Right forelimb (tissue), 1 donor: ENCODE measurements around the gene CASKIN2.

Experiments used
- DNase-seq: peaks from one replicate; pipeline ENCODE4 v3.0.0-alpha.2; 2018

CASKIN2 gene, protein sequence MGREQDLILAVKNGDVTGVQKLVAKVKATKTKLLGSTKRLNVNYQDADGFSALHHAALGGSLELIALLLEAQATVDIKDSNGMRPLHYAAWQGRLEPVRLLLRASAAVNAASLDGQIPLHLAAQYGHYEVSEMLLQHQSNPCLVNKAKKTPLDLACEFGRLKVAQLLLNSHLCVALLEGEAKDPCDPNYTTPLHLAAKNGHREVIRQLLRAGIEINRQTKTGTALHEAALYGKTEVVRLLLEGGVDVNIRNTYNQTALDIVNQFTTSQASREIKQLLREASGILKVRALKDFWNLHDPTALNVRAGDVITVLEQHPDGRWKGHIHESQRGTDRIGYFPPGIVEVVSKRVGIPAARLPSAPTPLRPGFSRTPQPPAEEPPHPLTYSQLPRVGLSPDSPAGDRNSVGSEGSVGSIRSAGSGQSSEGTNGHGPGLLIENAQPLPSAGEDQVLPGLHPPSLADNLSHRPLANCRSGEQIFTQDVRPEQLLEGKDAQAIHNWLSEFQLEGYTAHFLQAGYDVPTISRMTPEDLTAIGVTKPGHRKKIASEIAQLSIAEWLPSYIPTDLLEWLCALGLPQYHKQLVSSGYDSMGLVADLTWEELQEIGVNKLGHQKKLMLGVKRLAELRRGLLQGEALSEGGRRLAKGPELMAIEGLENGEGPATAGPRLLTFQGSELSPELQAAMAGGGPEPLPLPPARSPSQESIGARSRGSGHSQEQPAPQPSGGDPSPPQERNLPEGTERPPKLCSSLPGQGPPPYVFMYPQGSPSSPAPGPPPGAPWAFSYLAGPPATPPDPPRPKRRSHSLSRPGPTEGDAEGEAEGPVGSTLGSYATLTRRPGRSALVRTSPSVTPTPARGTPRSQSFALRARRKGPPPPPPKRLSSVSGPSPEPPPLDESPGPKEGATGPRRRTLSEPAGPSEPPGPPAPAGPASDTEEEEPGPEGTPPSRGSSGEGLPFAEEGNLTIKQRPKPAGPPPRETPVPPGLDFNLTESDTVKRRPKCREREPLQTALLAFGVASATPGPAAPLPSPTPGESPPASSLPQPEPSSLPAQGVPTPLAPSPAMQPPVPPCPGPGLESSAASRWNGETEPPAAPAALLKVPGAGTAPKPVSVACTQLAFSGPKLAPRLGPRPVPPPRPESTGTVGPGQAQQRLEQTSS (N-terminal part only)

DNA sequence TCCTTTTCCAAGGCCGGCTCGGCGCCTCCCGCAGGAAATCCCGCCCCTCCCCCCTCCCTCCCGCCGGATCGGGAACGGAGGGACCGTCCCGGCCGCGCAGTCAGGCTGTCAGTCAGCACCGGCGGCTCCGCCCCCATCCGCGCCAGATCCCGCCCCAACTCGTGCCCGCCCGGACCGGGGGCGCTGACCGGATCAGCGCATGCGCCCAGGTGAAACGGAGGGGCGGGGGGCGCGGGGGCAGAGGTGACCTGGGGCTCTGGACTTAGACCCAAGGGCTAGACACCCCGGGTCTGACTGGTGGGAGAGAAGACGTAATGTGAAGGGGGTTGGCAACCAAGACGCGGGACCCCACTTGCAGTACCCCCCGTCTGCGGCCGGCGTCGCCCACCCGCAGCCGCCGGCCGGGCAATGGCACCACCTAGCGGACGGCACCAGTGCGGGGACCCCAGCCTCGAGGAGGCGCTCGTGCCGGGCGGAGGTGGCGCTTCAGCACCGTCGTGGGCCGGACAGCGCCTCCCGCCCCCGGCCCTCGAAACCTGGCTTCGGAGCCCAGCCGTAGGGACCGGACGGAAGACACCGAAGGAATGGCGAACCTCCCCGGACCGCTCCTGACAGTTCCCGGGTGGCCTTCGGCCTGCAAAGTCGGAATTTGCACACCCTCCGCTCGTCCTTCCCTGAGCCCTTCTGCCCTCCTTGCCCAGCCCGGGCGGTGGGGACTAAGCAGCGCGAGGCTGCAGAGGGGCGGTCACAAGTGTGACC is at the start of gene CASKIN2:
CASKIN2 (minus strand) TSS at position 42 of the 759 bp plus-strand sequence. CDS start 1,733 bp downstream, outside the sequence.
- peak; percentile 99 for DNase-seq

DNA sequence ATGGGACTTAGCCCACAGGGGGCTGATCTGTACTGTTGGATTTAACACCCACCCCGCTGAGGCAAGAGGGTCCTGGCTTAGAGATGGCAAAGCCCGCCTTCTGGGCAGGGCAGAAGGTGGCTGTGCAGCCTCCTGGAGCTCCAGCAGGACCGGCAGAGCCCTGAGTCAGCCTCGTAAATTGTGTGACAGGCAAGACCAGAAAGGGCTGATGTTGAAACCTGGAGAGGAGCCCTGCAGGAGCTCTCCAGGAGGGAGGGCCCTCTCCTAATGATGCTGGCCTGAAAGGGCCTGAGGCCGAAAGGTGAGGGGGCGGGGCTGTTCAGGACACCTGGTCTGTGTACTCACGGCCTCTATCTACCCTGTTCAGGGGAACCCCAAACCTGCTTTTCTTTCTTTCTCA is 49.7 kb upstream of the CASKIN2 start:
- peak; percentile 25 for DNase-seq

DNA sequence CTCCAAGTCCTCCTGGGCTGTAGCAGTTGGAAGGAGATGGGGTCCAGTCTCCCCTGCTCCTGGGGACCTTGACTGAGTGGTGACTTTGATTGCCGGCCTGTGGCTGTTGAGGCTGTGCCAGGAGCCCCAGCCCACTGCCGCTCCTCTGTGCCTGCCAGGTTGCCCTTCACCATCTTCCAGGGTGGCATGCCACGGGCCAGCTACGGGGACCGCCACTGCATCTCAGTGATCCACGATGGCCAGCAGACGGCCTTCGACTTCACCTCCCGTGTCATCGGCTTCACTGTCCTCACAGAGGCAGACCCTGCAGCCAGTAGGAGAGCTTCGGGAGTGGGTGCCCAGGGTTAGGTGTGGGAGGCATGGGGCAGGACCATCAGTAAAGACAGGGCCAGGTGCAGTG is 48.9 kb upstream of the CASKIN2 start:
- DNase-seq: no peak

DNA sequence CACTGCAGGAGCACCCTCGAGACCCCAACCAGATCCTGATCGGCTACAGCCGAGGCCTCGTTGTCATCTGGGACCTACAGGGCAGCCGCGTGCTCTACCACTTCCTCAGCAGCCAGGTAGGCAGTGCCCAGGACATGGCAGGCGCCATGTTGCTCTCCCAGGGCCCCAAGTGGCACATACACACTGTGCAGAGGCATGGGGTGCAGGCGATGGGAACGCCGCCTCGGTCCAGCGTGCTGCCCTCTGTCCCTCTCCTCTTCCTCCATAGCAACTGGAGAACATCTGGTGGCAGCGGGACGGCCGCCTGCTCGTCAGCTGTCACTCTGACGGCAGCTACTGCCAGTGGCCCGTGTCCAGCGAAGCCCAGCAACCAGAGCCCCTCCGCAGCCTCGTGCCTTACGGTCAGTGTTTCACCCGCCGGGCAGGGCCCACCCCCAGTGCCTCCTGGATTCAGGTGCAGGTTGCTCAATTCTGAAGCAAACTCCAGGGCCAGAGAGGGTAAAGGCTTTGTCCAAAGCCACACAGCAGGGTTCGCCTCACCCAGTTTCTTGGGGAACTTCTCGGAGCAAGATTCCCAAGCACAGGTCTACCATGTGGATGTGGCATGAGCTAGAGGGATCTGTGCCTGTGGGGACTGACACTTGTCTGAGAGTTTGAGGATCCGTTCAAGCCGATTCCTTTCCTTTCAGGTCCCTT is 47.9 kb upstream of the CASKIN2 start:
- DNase-seq: no peak

DNA sequence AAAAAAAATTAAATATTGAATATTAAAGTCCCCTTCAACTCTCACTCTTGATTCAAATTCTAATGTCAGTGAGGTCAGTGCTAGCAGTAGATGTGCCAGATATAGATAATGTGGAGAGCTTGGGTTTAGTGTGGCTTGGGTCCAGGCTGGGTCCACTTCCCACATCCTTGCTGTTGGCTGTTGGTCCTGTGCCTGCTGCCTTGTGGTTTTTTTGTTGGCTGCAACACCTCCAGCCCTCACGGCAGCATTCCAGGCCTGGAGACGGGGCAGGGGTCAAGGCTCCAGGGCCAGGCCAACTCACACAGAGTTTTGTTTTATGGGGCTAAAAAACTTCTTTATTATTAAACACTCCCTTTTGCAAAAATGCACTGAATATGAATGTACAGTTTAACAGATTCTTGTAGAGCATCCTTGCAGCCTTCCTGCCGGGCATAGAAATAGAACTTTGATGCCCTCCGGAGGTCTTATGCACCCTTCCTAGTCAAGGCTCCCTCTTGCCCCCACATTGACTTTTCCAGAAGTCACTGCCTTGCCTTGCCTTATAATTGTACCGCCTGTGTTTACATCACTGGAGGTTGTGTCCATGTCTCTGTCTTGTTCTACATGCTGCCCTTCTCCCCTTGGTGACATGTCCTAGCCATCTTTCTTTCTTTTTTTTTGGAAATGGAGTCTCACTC is 46.7 kb upstream of the CASKIN2 start:
- no peak for DNase-seq

DNA sequence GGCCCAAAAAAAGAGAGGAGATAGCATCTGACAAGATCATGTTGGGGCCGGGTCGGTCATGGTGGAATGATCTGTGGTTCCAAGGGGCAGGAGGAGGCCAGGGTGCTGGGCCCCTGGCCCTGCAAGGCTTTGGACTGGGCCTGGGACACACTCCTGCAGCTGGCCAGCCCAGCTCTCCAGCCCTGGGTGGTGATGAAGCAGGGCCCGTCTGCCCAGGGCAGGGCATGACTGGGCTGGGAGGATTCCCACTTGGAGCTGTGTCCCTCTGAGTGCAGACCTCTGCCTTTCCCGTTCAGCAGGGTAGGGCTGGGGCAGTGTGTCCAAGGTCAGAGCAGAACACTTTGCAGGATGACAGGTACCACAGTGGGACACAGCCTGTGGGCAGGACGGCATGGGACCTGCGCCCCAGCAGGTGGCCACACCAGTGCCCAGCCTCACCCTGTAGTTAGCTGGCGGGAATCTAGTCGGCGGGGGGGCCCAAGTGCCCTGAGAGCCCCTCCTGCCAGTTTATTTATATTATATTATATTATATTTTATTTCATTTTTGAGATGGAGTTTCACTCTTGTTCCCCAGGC is 44.7 kb upstream of the CASKIN2 start:
- DNase-seq: no peak

DNA sequence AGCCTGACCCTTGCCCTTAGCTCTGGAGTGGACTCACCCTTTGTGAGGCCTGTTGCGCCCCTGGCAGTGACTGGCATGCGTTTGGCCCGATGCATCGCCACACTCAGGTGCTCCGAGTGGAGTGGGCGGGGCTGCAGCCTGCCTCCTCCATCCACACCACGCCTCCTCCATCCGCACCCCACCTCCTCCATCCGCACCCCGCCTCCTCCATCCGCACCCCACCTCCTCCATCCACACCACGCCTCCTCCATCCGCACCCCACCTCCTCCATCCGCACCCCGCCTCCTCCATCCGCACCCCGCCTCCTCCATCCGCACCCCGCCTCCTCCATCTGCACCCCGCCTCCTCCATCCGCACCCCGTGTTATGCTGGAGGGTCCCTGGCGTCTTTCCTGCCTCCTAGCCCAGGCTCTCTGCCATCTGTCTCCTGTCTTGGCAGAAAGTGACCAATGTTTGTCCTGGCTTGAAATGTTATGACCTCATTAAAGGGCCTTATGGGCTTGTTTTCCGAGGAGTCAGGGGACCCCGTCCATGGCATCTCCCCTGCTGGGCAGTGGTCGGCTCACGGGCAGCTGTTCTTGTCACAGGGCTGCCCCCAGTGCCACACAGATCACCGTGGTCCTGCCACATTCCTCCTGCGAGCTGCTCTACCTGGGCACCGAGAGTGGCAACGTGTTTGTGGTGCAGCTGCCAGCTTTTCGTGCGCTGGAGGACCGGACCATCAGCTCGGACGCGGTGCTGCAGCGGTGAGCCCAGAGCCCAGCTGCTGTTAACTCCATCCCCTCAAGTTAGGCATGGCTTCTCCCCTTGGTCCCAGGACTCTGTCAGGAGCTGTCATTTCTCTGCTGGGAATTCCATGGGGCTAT is 43.6 kb upstream of the CASKIN2 start:
- no peak for DNase-seq

DNA sequence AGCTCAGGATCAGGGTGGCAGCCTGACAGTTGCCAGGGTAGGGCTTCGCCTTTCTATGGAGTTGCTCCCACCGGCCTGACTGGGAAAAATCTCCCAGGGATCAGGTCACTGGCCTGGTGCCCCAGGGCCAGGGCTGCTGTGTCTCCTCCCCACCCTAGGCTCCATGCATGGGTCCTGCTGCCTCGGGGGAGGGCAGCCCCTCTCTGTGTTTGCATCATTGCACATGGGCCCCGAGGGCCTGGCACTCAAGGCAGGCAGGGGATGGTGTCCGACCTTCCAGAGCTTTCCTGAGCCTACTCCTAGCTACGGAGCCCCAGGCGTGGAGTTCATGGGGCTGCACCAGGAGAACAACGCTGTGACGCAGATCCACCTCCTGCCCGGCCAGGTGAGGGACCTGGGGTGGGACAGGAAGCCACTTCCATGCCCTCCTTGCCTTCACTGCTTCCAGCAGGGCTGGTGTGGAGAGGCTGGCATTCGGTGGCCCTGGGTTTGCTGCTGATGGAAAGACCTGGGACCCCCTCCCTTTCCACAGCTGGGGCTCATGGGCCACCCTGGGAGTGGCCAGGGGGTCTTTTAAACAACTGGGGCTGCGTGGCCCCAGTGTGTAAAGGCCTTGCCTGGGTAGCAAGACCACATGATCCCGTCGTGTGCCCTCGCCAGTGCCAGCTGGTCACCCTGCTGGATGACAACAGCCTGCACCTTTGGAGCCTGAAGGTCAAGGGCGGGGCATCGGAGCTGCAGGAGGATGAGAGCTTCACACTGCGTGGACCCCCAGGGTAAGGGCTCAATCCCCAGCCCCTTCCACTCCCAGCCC is 42.7 kb upstream of the CASKIN2 start:
- no peak for DNase-seq

DNA sequence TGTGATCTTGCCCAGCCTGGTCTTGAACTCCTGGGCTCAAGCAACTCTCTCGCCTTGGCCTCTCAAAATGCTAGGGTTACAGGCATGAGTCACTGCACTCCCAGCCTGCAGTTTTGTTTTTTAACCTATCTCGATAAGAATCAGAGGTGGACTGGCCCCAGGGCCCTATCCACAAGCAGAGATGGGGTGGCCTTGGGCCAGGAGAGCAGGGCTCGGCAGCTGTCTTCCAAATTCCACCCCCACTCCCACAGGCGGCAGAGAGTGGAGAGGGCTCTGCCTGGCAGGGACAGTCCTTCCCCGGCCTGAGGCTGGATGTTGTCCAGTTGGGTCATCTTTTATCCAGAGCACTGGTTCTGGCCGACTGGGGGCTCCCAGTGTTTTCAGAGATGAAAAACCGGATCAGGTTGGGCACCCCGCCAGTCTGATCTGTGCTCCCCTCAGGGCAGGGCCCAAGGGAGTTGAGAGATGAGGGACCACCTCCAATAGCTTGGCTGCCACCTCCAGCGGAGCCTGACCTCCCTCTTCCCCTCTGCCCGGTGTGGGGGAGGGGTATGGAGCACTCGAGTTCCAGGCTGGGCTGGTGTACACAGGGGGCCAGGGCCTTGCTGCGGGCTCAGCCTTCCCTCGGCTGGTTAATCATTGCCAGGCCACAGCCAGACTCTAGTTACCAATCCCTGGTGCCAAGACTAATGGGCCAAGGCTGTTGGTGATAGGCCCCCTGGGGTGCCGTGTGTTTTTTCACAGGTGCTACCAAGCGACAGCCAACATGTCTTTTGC is 41.9 kb upstream of the CASKIN2 start:
- peak; percentile 54 for DNase-seq

DNA sequence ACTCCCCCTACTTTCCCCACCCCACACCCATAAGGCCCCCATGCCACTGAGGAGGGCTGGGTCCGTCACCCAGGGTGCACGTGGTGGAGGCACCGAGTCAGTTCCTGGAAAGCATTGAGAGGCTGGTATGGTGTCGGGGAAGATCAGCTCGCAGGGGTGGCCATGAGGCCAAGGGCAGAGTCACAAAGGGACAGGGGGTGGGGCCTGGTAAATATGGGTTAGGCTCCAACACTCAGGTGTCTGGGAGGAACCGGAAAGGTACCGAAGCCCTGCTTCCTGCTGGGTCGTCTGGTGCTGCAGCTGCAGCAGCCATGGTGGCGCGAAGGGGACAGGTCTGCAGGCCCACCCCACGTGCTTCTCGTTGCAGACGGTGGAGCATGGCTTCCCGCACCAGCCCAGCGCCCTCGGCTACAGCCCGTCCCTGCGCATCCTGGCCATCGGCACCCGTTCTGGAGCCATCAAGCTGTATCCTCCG is 40.4 kb upstream of the CASKIN2 start:
- DNase-seq: no peak

DNA sequence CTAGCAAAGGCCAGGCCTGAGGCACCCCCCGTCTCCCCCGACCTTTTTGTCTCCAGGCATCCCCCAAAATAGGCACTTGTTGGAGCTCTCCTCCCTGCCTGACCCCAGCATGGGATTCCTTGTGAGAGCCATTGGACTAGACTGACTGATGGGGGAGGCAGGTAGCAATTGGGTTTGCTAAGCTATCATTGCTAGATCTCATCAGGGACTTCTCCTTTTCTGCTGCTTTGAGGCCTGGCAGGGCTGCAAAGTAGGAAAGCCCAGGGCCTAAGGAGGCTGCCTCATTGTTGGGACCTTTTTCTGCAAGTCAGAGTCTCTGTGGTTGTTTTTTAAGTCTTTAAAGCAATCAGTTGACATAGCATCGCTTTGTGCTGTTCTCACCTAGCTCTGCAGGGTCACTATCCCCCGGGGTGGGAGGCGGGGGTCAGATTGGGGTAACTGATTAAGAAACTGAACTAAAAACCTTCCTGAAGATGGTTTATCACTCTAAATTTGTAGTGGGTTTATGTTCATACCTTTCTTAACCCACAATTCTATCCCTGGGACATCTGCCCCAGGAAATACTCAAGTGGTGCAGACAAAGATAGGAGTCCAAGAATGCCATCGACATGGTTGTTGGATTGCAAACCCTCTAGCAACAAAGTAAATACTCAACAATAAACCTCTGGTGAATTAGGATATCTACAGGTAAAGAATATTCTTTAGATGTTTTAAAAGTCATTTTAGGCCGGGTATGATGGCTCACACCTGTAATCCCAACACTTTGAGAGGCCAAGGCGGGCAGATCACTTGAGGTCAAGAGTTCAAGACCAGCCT is 38.2 kb upstream of the CASKIN2 start:
- DNase-seq: no peak

DNA sequence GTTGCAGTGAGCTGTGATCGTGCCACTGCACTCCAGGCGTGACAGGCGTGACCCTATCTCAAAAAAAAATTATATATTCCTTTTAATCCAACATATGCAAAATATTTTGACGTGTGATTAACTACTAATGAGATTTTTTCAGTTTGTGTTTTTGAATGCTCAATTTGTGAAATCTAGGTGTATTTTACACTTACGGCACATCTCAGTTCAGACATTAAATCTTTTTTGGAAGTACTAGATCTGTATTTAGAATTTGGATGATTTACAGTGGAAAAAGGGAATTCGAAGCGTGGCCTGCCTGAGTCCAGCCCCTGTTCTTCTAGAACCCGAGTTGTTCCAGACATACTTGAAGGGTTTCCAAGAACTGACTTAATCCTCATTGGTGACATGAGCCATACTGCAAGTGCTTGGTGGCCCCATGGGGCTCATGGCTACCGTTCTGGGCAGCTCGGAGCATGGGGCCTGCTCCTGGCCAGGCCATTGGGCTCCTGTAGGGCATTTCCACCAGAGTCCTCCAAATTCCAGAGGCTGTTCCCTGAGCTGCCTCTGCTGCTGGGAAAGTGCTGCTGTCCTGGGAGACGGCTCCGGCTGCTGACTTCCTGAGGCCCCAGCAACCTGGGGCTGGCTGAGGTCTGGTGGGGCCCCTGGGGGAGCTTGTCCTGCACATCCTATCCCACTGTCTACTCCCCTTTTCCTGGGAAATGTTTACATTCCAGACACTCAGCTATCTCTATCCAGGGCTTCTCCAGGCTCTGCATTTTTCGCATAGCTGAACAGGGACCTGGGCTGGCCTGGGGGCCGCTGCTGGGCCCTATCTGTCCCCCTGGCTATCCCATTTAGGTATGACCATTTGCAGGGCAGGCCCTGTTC is 37.3 kb upstream of the CASKIN2 start:
- no peak for DNase-seq

DNA sequence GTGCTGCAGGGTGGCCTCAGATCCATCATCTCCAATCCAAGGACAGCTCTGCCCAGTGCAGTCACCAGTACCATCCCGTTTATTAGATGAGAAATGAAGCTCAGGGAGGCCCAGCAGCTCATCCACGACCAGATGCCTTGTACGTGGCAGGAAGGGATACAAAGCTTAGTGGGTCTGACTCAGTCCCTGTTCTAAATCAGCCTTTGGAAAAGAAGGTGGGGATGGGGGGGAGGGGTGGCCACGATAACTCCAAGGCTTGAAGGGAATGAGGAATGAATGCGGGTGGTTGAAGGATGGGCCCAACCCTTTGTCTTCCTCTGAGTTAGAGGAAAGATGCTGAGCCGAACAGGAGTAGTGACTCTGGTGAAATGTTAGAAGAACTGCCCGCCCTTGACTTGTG is 35.9 kb upstream of the CASKIN2 start:
- no peak for DNase-seq

DNA sequence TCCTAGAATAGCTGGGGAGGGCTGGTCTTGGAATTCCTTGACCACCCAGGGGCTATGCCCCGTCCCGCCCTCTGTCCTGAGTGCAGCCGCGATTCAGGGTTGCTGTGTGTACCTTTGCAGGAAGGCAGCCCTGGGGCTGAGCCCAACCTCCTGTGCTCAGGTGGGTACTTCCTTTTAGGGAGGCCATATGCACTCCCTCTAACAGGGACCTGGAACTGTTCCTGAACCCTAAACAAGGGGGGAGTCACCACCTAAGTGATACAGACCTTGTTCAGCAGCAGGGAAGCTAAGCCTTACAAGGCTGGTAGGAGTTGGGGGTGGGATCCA is 34.8 kb upstream of the CASKIN2 start:
- DNase-seq: no peak

DNA sequence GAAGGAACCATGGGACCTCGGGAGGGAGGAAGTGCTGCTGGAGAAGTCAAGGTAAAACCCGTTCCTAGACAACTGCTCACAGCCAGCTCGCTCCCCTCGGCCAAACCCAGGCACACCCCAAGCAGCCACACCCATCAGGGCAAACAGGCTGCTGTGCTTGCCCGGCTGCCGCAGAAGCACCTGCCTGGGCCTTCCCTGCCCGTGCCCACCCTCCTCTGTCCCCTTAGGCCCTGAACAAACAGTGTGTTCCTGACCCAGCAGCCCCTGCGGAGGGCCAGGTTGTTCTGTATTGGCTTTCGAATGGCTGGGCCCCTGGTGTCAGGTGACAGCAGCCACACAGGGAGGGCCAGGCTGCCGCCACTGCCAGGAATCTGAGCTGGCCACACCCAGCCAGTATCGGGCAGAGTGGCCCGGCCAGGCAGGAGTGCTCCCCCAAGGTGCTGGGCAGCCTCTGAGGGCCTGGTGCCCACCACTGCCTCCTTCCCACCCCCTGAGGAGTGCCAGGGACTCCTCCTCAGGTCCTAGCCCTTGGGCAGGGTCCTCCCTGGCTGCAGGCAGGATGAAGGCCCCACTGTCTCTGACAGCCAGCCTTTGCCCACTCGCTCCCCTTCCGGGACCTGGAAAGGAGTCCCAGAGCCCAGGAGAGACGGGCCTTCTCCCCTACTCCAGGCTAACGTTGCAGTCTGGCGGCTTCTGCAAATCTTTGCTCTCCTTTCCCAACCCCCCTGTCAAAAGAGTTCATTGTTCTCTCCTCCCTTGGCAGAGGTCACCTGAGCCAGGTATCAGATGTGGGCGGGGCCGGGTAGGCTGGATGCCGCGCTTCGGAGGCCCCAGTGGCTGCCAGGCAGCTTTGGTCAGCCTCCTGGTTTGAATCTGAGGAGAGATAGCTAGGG is 34.2 kb upstream of the CASKIN2 start:
- DNase-seq: no peak
